Measurements from ENCODE around the gene COL8A2. TPM values are rescaled to one million over a fixed set of nuclear protein-coding genes. Genes with fewer than 3 reads are reported as not detected.

COL8A2 gene
- total and polyA plus RNA-seq, 2 of the 4 experiments (the other 2 are of a cell fraction) = 0.54 to 1.1 TPM

- TF ChIP-seq RFX5 (IDR thresholded peaks at IDR 0.05; ENCODE audit: low read depth, low read length) (no peak), MAFK (IDR thresholded peaks at IDR 0.05; ENCODE audit: low read depth, low read length) (no peak), NFE2L2 (IDR thresholded peaks at IDR 0.05; ENCODE audit: low read depth, low read length) (no peak), RCOR1 (IDR thresholded peaks at IDR 0.05; ENCODE audit: insufficient replicate concordance, low read length) (no peak), POLR2A (IDR thresholded peaks at IDR 0.05; ENCODE audit: low read depth, low read length) (no peak), CHD1 (IDR thresholded peaks at IDR 0.05; ENCODE audit: low read depth, low read length) (no peak)
Measured at GRCh38 chr1:36095760-36096405, 29.1 kb downstream of the COL8A2 start (continued).

DNA sequence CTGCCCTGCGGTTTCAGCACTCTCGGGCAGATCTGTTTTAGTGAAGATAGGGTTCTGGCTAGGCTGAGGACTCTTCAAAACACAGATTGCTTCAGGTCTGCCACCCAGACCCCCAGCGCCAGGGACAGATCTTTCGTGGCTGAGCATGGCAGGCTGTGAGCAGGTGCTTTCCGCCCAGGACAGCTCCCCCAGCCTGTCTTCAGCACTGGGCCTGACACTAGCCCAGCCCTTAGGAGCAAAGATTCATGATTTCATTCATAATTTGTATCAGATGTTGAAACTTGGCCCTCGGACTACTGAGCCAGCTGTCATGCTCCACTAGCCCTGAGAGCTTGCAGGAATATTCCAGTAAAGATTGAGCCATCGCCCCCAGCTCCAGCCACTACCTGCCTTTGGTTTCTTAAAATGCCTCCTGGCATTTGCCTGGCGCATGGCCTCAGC, 30.4 kb downstream of the COL8A2 start:
- CTCF ChIA-PET = interaction anchor here (1.1 kb wide), 1 partner anchor 55 kb away, joined by 3 read pairs; the partner anchor contains the start of gene TRAPPC3
- DNase-seq (no peak), ATAC-seq (ENCODE audit: low read depth) (no peak)
- Histone ChIP-seq H2BK20ac (ENCODE audit: low read depth, low read length) (no peak overlapping the region), H2AK9ac (replicated peaks; ENCODE audit: low read depth, low read length, poor library complexity) (no peak overlapping the region), H3K56ac (ENCODE audit: extremely low read depth, insufficient read depth, low read length) (no peak overlapping the region), H3K9me1 (ENCODE audit: insufficient read depth, low read length) (no peaks in the 10 kb centered on the region), H2BK120ac (ENCODE audit: low read depth, low read length) (no peak overlapping the region), H3K27ac (ENCODE audit: insufficient read depth, low read length) (no peak overlapping the region), H3K27me3 (ENCODE audit: control insufficient read depth, insufficient read depth, low read length) (no peaks in the 10 kb centered on the region), H3K9me3 (ENCODE audit: control insufficient read depth, insufficient read depth, low read length) (no peaks in the 10 kb centered on the region), H4K20me1 (ENCODE audit: insufficient read depth, low read length) (peaks cover 1% of the 10 kb centered on the region; the same call in 1 of the 2 replicates), H3K36me3 (ENCODE audit: control insufficient read depth, insufficient read depth, low read length) (peaks cover 35% of the 10 kb centered on the region), H4K5ac (ENCODE audit: low read depth, low read length) (no peak overlapping the region), H3K9ac (ENCODE audit: low read depth, low read length) (no peak overlapping the region), H3K14ac (replicated peaks; ENCODE audit: low read depth, low read length) (no peak overlapping the region), H3K18ac (ENCODE audit: low read depth, low read length) (no peak overlapping the region), H2AFZ (replicated peaks; ENCODE audit: low read length, poor library complexity) (no peak overlapping the region), H3K4ac (ENCODE audit: low read depth, low read length) (no peak overlapping the region), H3K4me3 (ENCODE audit: insufficient read depth, low read depth, low read length) (no peak overlapping the region), H2BK5ac (ENCODE audit: low read depth, low read length, poor library complexity, severe bottlenecking) (no peak overlapping the region), H3K79me1 (ENCODE audit: low read depth in 1 of 2, low read length in 2 of 2) (peaks cover 32 to 38% of the 10 kb centered on the region in 2 experiments), H3K4me1 (ENCODE audit: control insufficient read depth, insufficient read depth, low read length) (peaks cover under 1% of the 10 kb centered on the region; the same call in 1 of the 2 replicates), H3K4me2 (ENCODE audit: low read depth, low read length) (no peak overlapping the region), H2BK15ac (ENCODE audit: low read depth, low read length) (no peak overlapping the region), H4K8ac (ENCODE audit: low read depth in 2 of 2, low read length in 2 of 2) (no peak overlapping the region), H3K23ac (ENCODE audit: low read depth, low read length) (no peak overlapping the region), H2AK5ac (ENCODE audit: low read depth, low read length) (no peak overlapping the region), H4K91ac (ENCODE audit: insufficient read depth, low read depth, low read length) (no peak overlapping the region)
- BruUV-seq (replicated peaks) = no TSS peak
- in situ Hi-C loops (cut with MboI; ENCODE audit: low sequenced_read_pairs) (no loop called here), dilution Hi-C loops (cut with HindIII; ENCODE audit: low sequenced_read_pairs, unreplicated experiment) (no loop called here), intact Hi-C loops (cut with micrococcal nuclease) (no loop called here)
- POLR2A ChIA-PET (ENCODE audit: unreplicated experiment) = no interaction called here
- WGBS, 2 experiments (ENCODE audit: extremely low coverage in 2 of 2, insufficient read length in 1 of 2) = 80% methylated on average over 3 of the region's 8 CpGs; no CpG with 5 or more reads in 1 of the 2 experiments
- TF ChIP-seq, protein P1, sequence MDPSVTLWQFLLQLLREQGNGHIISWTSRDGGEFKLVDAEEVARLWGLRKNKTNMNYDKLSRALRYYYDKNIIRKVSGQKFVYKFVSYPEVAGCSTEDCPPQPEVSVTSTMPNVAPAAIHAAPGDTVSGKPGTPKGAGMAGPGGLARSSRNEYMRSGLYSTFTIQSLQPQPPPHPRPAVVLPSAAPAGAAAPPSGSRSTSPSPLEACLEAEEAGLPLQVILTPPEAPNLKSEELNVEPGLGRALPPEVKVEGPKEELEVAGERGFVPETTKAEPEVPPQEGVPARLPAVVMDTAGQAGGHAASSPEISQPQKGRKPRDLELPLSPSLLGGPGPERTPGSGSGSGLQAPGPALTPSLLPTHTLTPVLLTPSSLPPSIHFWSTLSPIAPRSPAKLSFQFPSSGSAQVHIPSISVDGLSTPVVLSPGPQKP (IDR thresholded peaks at IDR 0.05; ENCODE audit: borderline replicate concordance, low read depth, low read length) = no peak
- TF ChIP-seq RCOR1 (IDR thresholded peaks at IDR 0.05; ENCODE audit: insufficient replicate concordance, low read length) (no peak), CEBPB (IDR thresholded peaks at IDR 0.05; ENCODE audit: low read depth, low read length) (no peak), POLR2A (IDR thresholded peaks at IDR 0.05; ENCODE audit: low read depth, low read length) (no peak), MXI1 (IDR thresholded peaks at IDR 0.05; ENCODE audit: borderline replicate concordance, low read depth, low read length) (no peak), RAD21 (IDR thresholded peaks at IDR 0.05; ENCODE audit: low read length) (no peak), CHD1 (IDR thresholded peaks at IDR 0.05; ENCODE audit: low read depth, low read length) (no peak), NFE2L2 (IDR thresholded peaks at IDR 0.05; ENCODE audit: low read depth, low read length) (no peak), RFX5 (IDR thresholded peaks at IDR 0.05; ENCODE audit: low read depth, low read length) (no peak)
- TF ChIP-seq, protein P2, sequence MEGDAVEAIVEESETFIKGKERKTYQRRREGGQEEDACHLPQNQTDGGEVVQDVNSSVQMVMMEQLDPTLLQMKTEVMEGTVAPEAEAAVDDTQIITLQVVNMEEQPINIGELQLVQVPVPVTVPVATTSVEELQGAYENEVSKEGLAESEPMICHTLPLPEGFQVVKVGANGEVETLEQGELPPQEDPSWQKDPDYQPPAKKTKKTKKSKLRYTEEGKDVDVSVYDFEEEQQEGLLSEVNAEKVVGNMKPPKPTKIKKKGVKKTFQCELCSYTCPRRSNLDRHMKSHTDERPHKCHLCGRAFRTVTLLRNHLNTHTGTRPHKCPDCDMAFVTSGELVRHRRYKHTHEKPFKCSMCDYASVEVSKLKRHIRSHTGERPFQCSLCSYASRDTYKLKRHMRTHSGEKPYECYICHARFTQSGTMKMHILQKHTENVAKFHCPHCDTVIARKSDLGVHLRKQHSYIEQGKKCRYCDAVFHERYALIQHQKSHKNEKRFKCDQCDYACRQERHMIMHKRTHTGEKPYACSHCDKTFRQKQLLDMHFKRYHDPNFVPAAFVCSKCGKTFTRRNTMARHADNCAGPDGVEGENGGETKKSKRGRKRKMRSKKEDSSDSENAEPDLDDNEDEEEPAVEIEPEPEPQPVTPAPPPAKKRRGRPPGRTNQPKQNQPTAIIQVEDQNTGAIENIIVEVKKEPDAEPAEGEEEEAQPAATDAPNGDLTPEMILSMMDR (conservative IDR thresholded peaks at IDR 0.05; ENCODE audit: low read depth, low read length) = no peak
- TF ChIP-seq, protein P3, sequence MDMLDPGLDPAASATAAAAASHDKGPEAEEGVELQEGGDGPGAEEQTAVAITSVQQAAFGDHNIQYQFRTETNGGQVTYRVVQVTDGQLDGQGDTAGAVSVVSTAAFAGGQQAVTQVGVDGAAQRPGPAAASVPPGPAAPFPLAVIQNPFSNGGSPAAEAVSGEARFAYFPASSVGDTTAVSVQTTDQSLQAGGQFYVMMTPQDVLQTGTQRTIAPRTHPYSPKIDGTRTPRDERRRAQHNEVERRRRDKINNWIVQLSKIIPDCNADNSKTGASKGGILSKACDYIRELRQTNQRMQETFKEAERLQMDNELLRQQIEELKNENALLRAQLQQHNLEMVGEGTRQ (IDR thresholded peaks at IDR 0.05; ENCODE audit: low read depth, low read length) = no peak
